Inferior parietal cortex (tissue), 1 donor: ENCODE data around the gene FEN1.
A peak's percentile ranks its signal among the peaks of the same experiment; 100 is the strongest.

Experiments
- DNase-seq: peaks from one replicate; pipeline ENCODE4 v3.0.0-alpha.2; 2016; ENCODE audit errors: extremely low spot score

The FEN1 gene

DNA sequence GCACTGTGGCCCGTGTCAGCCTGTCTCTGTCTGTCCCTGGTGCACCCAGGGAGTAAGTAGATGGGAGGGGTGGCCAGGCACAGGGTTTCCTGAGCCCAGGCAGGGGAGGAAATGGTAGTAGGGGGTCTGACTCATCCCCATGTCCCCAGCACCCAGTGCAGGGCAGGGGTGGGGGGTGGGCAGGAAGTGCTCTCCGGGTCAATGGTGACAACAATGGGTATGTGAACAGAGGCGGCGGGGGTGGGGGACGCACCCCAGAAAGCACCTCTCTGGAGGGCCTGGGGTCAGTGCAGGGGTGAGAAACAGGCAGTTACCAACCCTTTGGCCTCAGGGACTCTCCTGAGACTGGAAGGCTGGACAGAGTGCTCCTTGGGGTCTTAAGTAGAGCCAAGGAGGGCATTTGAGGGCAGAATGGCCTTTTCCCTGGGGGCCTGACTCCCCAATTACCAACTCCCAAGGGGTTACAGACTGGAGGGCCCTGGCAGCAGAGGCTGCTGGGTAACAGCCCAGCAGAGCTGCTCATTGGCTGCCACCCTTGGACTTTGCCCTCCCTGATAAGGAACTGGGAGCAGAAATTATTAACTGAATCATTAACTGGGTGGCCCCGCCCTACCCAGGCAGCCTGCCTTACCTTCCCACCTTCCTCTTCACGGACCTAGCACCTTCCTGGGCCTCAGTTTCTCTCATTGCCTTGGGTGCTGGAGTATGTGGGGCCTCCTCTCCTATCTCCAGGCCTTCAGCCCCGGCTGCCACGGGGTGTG lies 36.1 kb upstream of the FEN1 start:
- no peak for DNase-seq

GRCh38 chr11:61757213-61757862 lies 35.4 kb upstream of the FEN1 start:
- DNase-seq = no peak

- DNase-seq = peak; percentile 81
These were observed 31.8 kb upstream of the FEN1 start for GRCh38 chr11:61760946-61761345.

- DNase-seq = no peak
These were observed 31.1 kb upstream of the FEN1 start for GRCh38 chr11:61761440-61762222.

GRCh38 chr11:61762223-61762615 lies 30.5 kb upstream of the FEN1 start:
- DNase-seq = no peak

DNA sequence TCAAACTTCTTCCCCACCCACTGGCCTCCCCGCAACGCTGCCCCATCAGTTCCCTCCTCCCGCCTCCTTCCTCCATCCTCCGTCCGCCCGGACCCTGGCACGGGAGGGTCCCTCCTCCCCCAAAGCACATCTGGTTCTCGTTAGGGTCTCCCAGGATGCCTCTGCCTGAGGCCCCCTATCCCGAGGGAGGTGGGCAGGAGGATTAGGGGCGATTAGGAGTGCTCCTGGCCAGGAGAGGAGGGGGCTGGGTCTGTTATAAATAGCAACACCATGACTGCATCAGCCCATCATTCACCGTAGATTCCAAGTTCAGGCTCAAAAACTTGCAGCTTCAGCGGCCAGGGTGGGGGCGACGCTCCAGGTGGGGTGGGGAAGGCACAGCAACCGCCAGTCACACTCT lies 29.9 kb upstream of the FEN1 start:
- DNase-seq = no peak

- no peak for DNase-seq
These were observed 28.6 kb upstream of the FEN1 start for GRCh38 chr11:61763930-61764605.

DNA sequence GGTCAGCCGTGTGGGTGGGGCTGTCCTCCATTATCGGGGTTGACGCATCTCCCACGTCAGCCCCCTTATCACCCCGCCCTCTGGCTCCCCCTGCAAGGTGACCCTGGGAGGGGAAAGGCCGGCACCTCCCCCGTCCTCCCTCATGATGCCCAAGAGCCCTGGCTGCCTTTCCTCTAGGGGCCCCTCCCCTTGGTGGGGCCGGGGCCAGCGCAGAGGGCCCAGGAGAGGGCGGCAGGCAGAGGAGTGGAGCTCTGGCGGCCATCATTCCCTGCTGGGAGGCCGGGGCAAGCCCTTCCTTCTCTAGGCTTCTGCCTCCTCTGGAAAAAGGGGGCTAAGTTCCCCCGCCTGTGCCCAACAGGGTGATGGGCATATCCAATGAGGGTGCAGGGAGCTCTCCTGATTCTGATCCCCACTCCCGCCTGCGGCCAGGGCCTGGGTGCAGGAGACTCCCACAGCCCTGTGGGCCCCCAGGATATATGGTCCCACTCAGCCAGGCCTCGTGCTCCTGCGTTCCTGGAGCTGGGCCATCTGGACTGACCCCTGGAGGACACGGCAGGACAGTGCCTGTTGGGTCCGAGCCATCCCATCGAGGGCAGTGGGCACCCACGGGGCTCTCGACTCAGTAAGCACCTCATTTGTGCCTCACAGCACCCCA lies 28.0 kb upstream of the FEN1 start:
- DNase-seq = no peak

- DNase-seq = no peak
These were observed 27.0 kb upstream of the FEN1 start for GRCh38 chr11:61765550-61766253.

GRCh38 chr11:61766353-61766841 lies 26.3 kb upstream of the FEN1 start:
- DNase-seq = no peak

DNA sequence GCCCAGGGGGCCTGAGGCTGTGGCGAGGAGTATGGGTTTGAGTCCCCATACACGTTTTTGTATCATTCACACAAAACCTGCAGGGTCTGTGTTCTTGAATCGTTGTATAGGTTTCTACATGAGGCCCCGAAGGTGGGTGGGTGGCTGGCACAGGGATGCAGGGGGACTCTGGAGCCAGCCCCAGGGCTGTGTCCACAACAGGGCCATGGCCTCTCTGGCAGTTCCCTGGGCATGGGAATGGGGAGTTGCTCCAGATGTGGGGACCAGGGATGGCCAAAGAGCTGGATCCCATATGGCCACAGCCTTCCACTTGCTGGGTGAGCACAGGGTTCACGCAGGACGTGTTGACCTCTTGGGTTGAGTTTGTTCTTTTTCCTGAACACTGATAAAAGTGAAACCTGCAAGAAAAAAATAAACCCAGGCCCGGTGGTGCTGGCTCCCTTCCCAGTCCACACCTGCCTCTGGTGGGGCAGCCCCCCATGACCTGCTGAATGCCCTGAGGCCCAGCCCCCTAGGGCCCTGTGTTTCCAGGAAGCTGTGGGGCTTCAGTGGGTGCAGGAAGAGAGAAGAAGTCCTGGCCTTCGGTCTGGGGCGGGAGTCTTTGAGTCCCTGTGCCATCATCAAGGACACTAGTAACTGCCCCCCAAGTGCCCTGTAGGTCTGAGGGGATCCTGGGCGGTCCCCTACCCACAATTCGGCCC lies 24.2 kb upstream of the FEN1 start:
- no peak for DNase-seq

GRCh38 chr11:61769169-61769920 lies 23.4 kb upstream of the FEN1 start:
- DNase-seq = no peak

GRCh38 chr11:61769946-61770683 lies 22.6 kb upstream of the FEN1 start:
- DNase-seq = no peak

GRCh38 chr11:61771195-61771894 lies 21.4 kb upstream of the FEN1 start:
- DNase-seq = no peak

DNA sequence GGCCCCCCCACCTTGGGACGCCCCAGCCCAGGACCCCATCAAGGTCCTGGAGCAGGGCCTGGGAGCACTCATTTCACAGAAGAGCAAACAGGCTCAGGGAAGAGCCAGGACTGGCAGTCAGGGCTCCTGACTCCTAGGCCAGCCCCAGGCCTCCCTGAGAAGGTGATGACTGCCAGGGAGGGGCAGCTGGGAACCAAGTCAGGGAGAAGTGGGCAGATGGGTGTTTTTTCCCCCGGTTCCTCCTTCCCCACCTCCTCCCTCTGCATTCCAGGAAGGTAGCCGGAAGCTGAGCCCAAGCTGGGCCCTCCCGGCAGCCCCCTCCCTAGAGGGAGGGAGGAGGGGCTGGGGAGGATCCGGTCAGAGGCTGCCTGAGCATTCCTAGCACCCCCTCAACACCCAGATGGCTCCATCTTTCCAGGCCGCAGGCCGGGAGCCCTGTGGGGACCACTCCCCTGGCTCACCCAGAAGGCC lies 20.7 kb upstream of the FEN1 start:
- no peak for DNase-seq

DNA sequence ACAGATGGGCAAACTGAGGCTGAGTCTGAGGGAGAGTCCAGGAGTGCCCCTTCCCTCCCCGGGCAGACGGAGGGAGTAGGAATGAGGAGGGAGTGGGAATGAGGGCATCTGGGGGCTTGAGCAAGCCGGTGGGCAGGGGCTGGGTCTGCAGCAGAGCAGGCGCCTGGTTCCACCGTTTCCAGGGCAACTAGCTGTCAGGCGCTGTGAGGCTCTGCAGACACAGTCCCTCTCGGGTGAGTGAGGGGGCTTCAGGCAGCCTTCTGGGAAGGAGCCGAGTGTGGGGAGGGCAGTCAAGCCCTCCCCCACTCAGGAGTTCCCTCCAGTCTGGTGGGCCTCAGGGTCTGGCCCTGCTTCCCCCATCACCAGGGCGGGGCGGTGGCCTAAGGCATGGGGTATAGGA lies 19.4 kb upstream of the FEN1 start:
- no peak for DNase-seq

- DNase-seq = no peak
These were observed 18.9 kb upstream of the FEN1 start for GRCh38 chr11:61773809-61774208.

DNA sequence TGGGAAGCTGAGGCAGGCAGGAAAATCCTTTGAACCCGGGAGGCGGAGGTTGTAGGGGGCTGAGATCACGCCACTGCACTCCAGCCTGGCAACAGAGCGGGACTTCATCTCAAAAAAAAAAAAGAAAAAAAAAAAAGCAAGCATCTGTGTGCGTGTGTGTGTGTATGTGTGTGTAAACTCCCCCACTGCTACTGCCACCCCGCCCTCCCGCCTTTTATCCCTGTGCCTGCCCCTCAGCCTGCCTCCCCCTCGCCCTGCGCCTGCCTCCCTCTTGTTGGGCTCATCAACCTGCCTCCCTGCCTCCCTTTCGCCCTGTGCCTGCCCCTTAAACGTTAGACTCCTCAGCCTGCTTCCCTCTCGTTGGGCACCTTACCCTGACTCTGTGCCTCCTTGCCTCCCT lies 18.3 kb upstream of the FEN1 start:
- no peak for DNase-seq
